SK-N-SH (cell line): ENCODE data around the gene ADD3. TPM values are rescaled to one million over a fixed set of nuclear protein-coding genes. Genes with fewer than 3 reads are reported as not detected.

ENCODE experiments used
- CTCF ChIA-PET: fragments of 300-600, 350-600 bp; formaldehyde crosslinking; extraction: SDS; loops from one replicate; lab custom pipeline; 2021; lab: Yijun Ruan, JAX
- POLR2A ChIA-PET: fragments of 350-600 bp; sonication (Branson Sonifier 250); formaldehyde crosslinking; extraction: SDS; loops from one replicate; lab custom pipeline; 2020; ENCODE audit warnings: antibody characterized with exemption, inconsistent platforms; lab: Yijun Ruan, JAX
- DNase-seq: peaks from one replicate; pipeline ENCODE4 v3.0.0; 2012
- H2AFZ ChIP-seq: fragments of 200-600 bp; sonication (generic); 2 replicates; pipeline ENCODE4 v1.8.1; 2016; ENCODE audit warnings: antibody characterized with exemption, mild to moderate bottlenecking, low read depth
- H3F3A ChIP-seq: fragments of 200-600 bp; sonication (generic); replicated peaks from 2 replicates; pipeline ENCODE3; 2016; ENCODE audit warnings: antibody characterized with exemption, mild to moderate bottlenecking; ENCODE audit not compliant: insufficient read depth
- H3K27ac ChIP-seq, 2 experiments: fragments of 200-500 bp in 1 of 2; fragments of 200-600 bp in 1 of 2; sonication (Bioruptor generic) in 1 of 2; sonication (generic), shearing (Covaris generic) in 1 of 2; 2 replicates each; pipeline versions ENCODE4 v1.5.1 to v1.6.1; 2014 to 2016; ENCODE audit warnings: low read depth in 2 of 2, inconsistent platforms in 1 of 2, low read length in 1 of 2, mild to moderate bottlenecking in 1 of 2, mixed read lengths in 1 of 2
- H3K27me3 ChIP-seq: fragments of 200-600 bp; sonication (generic), shearing (Covaris generic); 2 replicates; pipeline ENCODE4 v1.6.1; 2016; ENCODE audit warnings: mixed run types; ENCODE audit not compliant: insufficient read depth
- H3K36me3 ChIP-seq, 2 experiments: fragments of 200-500 bp in 1 of 2; fragments of 200-600 bp in 1 of 2; sonication (Bioruptor generic) in 1 of 2; sonication (generic) in 1 of 2; replicated peaks in 1 of 2; 2 replicates each; pipeline versions ENCODE3 to v1.5.1; 2014 to 2016; ENCODE audit warnings: low read length in 1 of 2, mild to moderate bottlenecking in 1 of 2; ENCODE audit not compliant: insufficient read depth in 2 of 2, control insufficient read depth in 1 of 2
- H3K4me1 ChIP-seq, 2 experiments: fragments of 200-500 bp in 1 of 2; fragments of 200-600 bp in 1 of 2; sonication (Bioruptor generic) in 1 of 2; sonication (generic), shearing (Covaris generic) in 1 of 2; 2 replicates each; pipeline versions ENCODE4 v1.5.1 to v1.6.1; 2014 to 2016; ENCODE audit warnings: low read depth in 1 of 2, low read length in 1 of 2, mixed run types in 1 of 2; ENCODE audit not compliant: insufficient read depth in 2 of 2, control insufficient read depth in 1 of 2
- H3K4me2 ChIP-seq: fragments of 200-600 bp; sonication (generic), shearing (Covaris generic); 2 replicates; pipeline ENCODE4 v1.6.1; 2017; ENCODE audit warnings: mixed run types
- H3K4me3 ChIP-seq, 2 experiments: fragments of 200-500 bp in 1 of 2; fragments of 200-600 bp in 1 of 2; sonication (Bioruptor generic) in 1 of 2; sonication (generic), shearing (Covaris generic) in 1 of 2; 2 replicates each; pipeline versions ENCODE4 v1.5.1 to v1.8.1; 2014 to 2016; ENCODE audit warnings: low read depth in 2 of 2, inconsistent platforms in 1 of 2, low read length in 1 of 2, mild to moderate bottlenecking in 1 of 2, mixed read lengths in 1 of 2, moderate library complexity in 1 of 2
- H3K79me2 ChIP-seq: fragments of 200-600 bp; sonication (generic); 2 replicates; pipeline ENCODE4 v1.8.1; 2017; ENCODE audit warnings: mild to moderate bottlenecking; ENCODE audit not compliant: insufficient read depth
- H3K9ac ChIP-seq: fragments of 200-600 bp; sonication (generic); 2 replicates; pipeline ENCODE4 v1.6.1; 2017; ENCODE audit warnings: mixed run types
- H3K9me2 ChIP-seq: fragments of 200-600 bp; sonication (generic); 2 replicates; pipeline ENCODE4 v1.6.1; 2017; ENCODE audit warnings: mixed run types
- H3K9me3 ChIP-seq: fragments of 200-600 bp; sonication (generic); 2 replicates; pipeline ENCODE4 v1.6.1; 2017; ENCODE audit warnings: mixed run types, mild to moderate bottlenecking, moderate library complexity
- H4K20me1 ChIP-seq: fragments of 200-600 bp; sonication (generic); 2 replicates; pipeline ENCODE4 v1.6.1; 2017; ENCODE audit warnings: mild to moderate bottlenecking, mixed run types; ENCODE audit not compliant: insufficient read depth
- CHD2 ChIP-seq: fragments of 150-350 bp; IDR thresholded peaks from 2 replicates; pipeline ENCODE4 v1.6.1; 2018; ENCODE audit warnings: low read length; ENCODE audit not compliant: partially characterized antibody
- CTCF ChIP-seq: fragments of 200-600 bp; sonication (generic); IDR thresholded peaks from 2 replicates; pipeline ENCODE4 v1.6.1; 2017; ENCODE audit warnings: antibody characterized with exemption, mild to moderate bottlenecking, moderate library complexity
- EZH2phosphoT487 ChIP-seq: fragments of 200-600 bp; sonication (generic); IDR thresholded peaks from 2 replicates; pipeline ENCODE4 v1.6.1; 2017; ENCODE audit warnings: low read depth, mixed run types, mild to moderate bottlenecking, antibody characterized with exemption, moderate library complexity, borderline replicate concordance
- GABPA ChIP-seq: IDR thresholded peaks from 2 replicates; pipeline ENCODE4 v1.4.0; 2012; ENCODE audit warnings: low read depth, mild to moderate bottlenecking
- MAX ChIP-seq: IDR thresholded peaks from 2 replicates; pipeline ENCODE4 v1.4.0; 2012; ENCODE audit warnings: low read depth
- MXI1 ChIP-seq: IDR thresholded peaks from 2 replicates; pipeline ENCODE4 v1.6.1; 2012; ENCODE audit warnings: mild to moderate bottlenecking, low read depth, low read length, improper control_type of control experiment
- PBX3 ChIP-seq: IDR thresholded peaks from 2 replicates; pipeline ENCODE4; 2012
- POLR2AphosphoS5 ChIP-seq: IDR thresholded peaks from 2 replicates; pipeline ENCODE4 v1.6.1; 2012; ENCODE audit warnings: low read depth, low read length
- REST ChIP-seq: IDR thresholded peaks from 2 replicates; pipeline ENCODE4 v1.6.1; 2012; ENCODE audit warnings: mild to moderate bottlenecking, low read depth, low read length, moderate library complexity
- SIN3A ChIP-seq: IDR thresholded peaks from 2 replicates; pipeline ENCODE4 v1.6.1; 2012; ENCODE audit warnings: low read depth, mild to moderate bottlenecking, low read length, moderate library complexity, borderline replicate concordance
- TAF1 ChIP-seq: IDR thresholded peaks from 2 replicates; pipeline ENCODE4 v1.6.1; 2012; ENCODE audit warnings: low read depth, mild to moderate bottlenecking, low read length, moderate library complexity, borderline replicate concordance
- TCF12 ChIP-seq: IDR thresholded peaks from 2 replicates; pipeline ENCODE4 v1.4.0; 2012
- USF1 ChIP-seq: IDR thresholded peaks from 2 replicates; pipeline ENCODE4 v1.4.0; 2012; ENCODE audit warnings: low read depth, borderline replicate concordance
- ZBTB33 ChIP-seq: IDR thresholded peaks from 2 replicates; pipeline ENCODE4 v1.4.0; 2012; ENCODE audit warnings: low read depth, borderline replicate concordance
- WGBS: methylation state at CpG from one replicate; pipeline ENCODE4 v1.1.6; 2017; ENCODE audit warnings: low lambda C conversion rate; 5-methylcytosine and 5-hydroxymethylcytosine counted together
- polyA plus RNA-seq, 3 experiments: library from polyadenylated mRNA; depleted of rRNA; stranded (reverse); fragments of >200 nt; gene quantifications; 2 replicates each; pipeline ENCODE4 v1.2.3, GENCODE V29; 2012

Gene ADD3
- polyA plus RNA-seq, 1 of the 3 experiments (the other 2 are of a cell fraction), result 27.6 TPM

GRCh38 chr10:110129490-110129889, 121.7 kb downstream of the ADD3 start (continued):
- TF ChIP-seq REST (no peak), MAX (no peak), MXI1 (no peak)

GRCh38 chr10:110134917-110135316, 127.1 kb downstream of the ADD3 start:
- no peak for DNase-seq
- Histone ChIP-seq H3F3A (peaks cover 29% of the 10 kb centered on the region), H3K36me3 (peaks cover 40 to 41% of the 10 kb centered on the region in 2 experiments), H3K4me2 (no peak overlapping the region), H4K20me1 (no peaks in the 10 kb centered on the region), H3K9me2 (no peaks in the 10 kb centered on the region), H3K27ac (no peak overlapping the region; a peak in 1 of 4 replicates), H3K4me1 (no peaks in the 10 kb centered on the region), H2AFZ (no peak overlapping the region), H3K27me3 (no peaks in the 10 kb centered on the region), H3K9me3 (no peaks in the 10 kb centered on the region), H3K4me3 (no peak overlapping the region), H3K9ac (no peak overlapping the region), H3K79me2 (no peaks in the 10 kb centered on the region)
- ChIA-PET POLR2A (no interaction called here), CTCF (interaction anchor here (1.2 to 1.8 kb wide), 3 partner anchors 70 to 251 kb away, joined by 4 to 10 read pairs (median 6); no protein-coding TSS in a partner anchor)
- WGBS, result 96% methylated on average over 3 of the region's 3 CpGs
- no peak for TF ChIP-seq MAX
- TF ChIP-seq SIN3A, result no peak
- no peak for TF ChIP-seq GABPA
- no peak for TF ChIP-seq MXI1
- TF ChIP-seq USF1, result no peak
- no peak for TF ChIP-seq TCF12
- TF ChIP-seq PBX3, result no peak
- TF ChIP-seq CTCF, result no peak
- TF ChIP-seq TAF1, result no peak
- no peak for TF ChIP-seq ZBTB33
- TF ChIP-seq EZH2phosphoT487, result no peak
- TF ChIP-seq REST, result no peak
- no peak for TF ChIP-seq POLR2AphosphoS5
- no peak for TF ChIP-seq CHD2
